HG03108 (cell line): Measurements from ENCODE around the gene ULK1.

Experiments used
- ATAC-seq: cut with Tn5 transposase; IDR thresholded peaks from one replicate; pipeline ENCODE4 v1.9.1; 2021; ENCODE audit warnings: moderate library complexity; ENCODE audit not compliant: unreplicated experiment

Gene ULK1

GRCh38 chr12:131919051-131919347 lies 24.6 kb downstream of the ULK1 start:
- ATAC-seq = no peak

- ATAC-seq = no peak
Observed at GRCh38 chr12:131919366-131920156, 25.1 kb downstream of the ULK1 start.

- no peak for ATAC-seq
Observed at GRCh38 chr12:131920157-131920508, 25.7 kb downstream of the ULK1 start.

GRCh38 chr12:131920902-131921840 lies 26.7 kb downstream of the ULK1 start:
- no peak for ATAC-seq

GRCh38 chr12:131921866-131922769 lies 27.7 kb downstream of the ULK1 start:
- no peak for ATAC-seq

GRCh38 chr12:131922772-131923171 lies 28.4 kb downstream of the ULK1 start:
- ATAC-seq = no peak

GRCh38 chr12:131923260-131923659 lies 28.8 kb downstream of the ULK1 start:
- ATAC-seq = peak; percentile 68

GRCh38 chr12:131927110-131928079 lies 33.0 kb downstream of the ULK1 start:
- ATAC-seq = no peak

GRCh38 chr12:131928080-131928710 lies 33.8 kb downstream of the ULK1 start:
- ATAC-seq = no peak

- peak; percentile 79 for ATAC-seq
Observed at GRCh38 chr12:131928711-131929580, 34.5 kb downstream of the ULK1 start, which contains the start of gene PUS1. TSS of gene PUS1 (plus strand) at chr12:131929276. CDS start at chr12:131929723, 447 bp downstream.

- ATAC-seq = no peak
Observed at GRCh38 chr12:131929581-131930456, 35.4 kb downstream of the ULK1 start.

GRCh38 chr12:131930510-131930909 lies 36.1 kb downstream of the ULK1 start:
- ATAC-seq = no peak

GRCh38 chr12:131933387-131933786 lies 39.0 kb downstream of the ULK1 start:
- ATAC-seq = no peak

- no peak for ATAC-seq
Observed at GRCh38 chr12:131934535-131934934, 40.1 kb downstream of the ULK1 start.

GRCh38 chr12:131938082-131938481 lies 43.7 kb downstream of the ULK1 start:
- no peak for ATAC-seq

- ATAC-seq = no peak
Observed at GRCh38 chr12:131939007-131939406, 44.6 kb downstream of the ULK1 start.

- ATAC-seq = no peak
Observed at GRCh38 chr12:131940141-131940547, 45.7 kb downstream of the ULK1 start.
